DMS53 treated with DMSO at 0.1 percent for 48 hours (cell line): ENCODE measurements around the gene MEAK7.
A peak's percentile ranks its signal among the peaks of the same experiment; 100 is the strongest.
"Not testable (repeated sequence)": the region's sequence is repeated elsewhere in the genome, so short reads cannot be mapped to it uniquely, and the experiment has no call there.

Source experiments
- DNase-seq: peaks from one replicate; lab custom pipeline; 2025; ENCODE audit not compliant: unreplicated experiment; lab: John Stamatoyannopoulos, UW

Gene MEAK7

GRCh38 chr16:84534815-84535214 lies 30.4 kb upstream of the MEAK7 start:
- DNase-seq = no peak

GRCh38 chr16:84532855-84533486 lies 28.5 kb upstream of the MEAK7 start:
- DNase-seq = no peak

GRCh38 chr16:84532291-84532724 lies 27.8 kb upstream of the MEAK7 start:
- DNase-seq = no peak

GRCh38 chr16:84531671-84532111 lies 27.2 kb upstream of the MEAK7 start:
- DNase-seq = no peak

- DNase-seq = no peak
Observed at GRCh38 chr16:84530590-84530989, 26.1 kb upstream of the MEAK7 start.

GRCh38 chr16:84529607-84530006 lies 25.1 kb upstream of the MEAK7 start:
- DNase-seq = no peak

- no peak for DNase-seq
Observed at GRCh38 chr16:84528322-84528721, 23.9 kb upstream of the MEAK7 start.

GRCh38 chr16:84527532-84528269 lies 23.2 kb upstream of the MEAK7 start:
- DNase-seq = no peak

- DNase-seq = no peak
Observed at GRCh38 chr16:84526794-84527531, 22.5 kb upstream of the MEAK7 start.

GRCh38 chr16:84524941-84525581 lies 20.6 kb upstream of the MEAK7 start:
- DNase-seq = not testable (repeated sequence)

- DNase-seq = no peak
Observed at GRCh38 chr16:84524346-84524920, 20.0 kb upstream of the MEAK7 start.

- DNase-seq = no peak
Observed at GRCh38 chr16:84521497-84521770, 17.0 kb upstream of the MEAK7 start.

- peak; percentile 95 for DNase-seq
Observed at GRCh38 chr16:84520725-84521496, 16.5 kb upstream of the MEAK7 start.

GRCh38 chr16:84519855-84520254 lies 15.4 kb upstream of the MEAK7 start:
- no peak for DNase-seq

- DNase-seq = peak; percentile 74
Observed at GRCh38 chr16:84518804-84519341, 14.4 kb upstream of the MEAK7 start.

- DNase-seq = not testable (repeated sequence)
Observed at GRCh38 chr16:84518220-84518619, 13.8 kb upstream of the MEAK7 start.

GRCh38 chr16:84517366-84517765 lies 12.9 kb upstream of the MEAK7 start:
- no peak for DNase-seq

- peak; percentile 19 for DNase-seq
Observed at GRCh38 chr16:84514874-84515835, 10.7 kb upstream of the MEAK7 start.

- DNase-seq = no peak
Observed at GRCh38 chr16:84514295-84514873, 9.9 kb upstream of the MEAK7 start.
